NT2/D1 (cell line): ENCODE measurements around the gene CORO7.

Experiments
- SUZ12 ChIP-seq: IDR thresholded peaks from 2 replicates; pipeline ENCODE4 v1.6.1; 2011; ENCODE audit not compliant: insufficient read length, insufficient read depth; ENCODE audit errors: extremely low read depth
- ZNF274 ChIP-seq: IDR thresholded peaks from 2 replicates; pipeline ENCODE4 v1.6.1; 2011; ENCODE audit warnings: mild to moderate bottlenecking, low read depth, low read length

- TF ChIP-seq SUZ12 (no peak), ZNF274 (no peak)
Measured at GRCh38 chr16:4401510-4401909, 14.9 kb downstream of the CORO7 start.
